H1 (cell line): ENCODE measurements around the gene LMX1B. TPM values are rescaled to one million over a fixed set of nuclear protein-coding genes. Genes with fewer than 3 reads are reported as not detected.

Source experiments
- CTCF ChIA-PET: fragments of 300-600 bp; sonication (Branson Sonifier 250); formaldehyde crosslinking; loops from one replicate; lab custom pipeline; 2021; ENCODE audit not compliant: partially characterized antibody; lab: Charles Lee
- POLR2A ChIA-PET: fragments of 300-600 bp; sonication (Branson Sonifier 250); formaldehyde crosslinking; loops from one replicate; lab custom pipeline; 2021; ENCODE audit warnings: inconsistent platforms; ENCODE audit not compliant: partially characterized antibody; lab: Charles Lee
- DNase-seq, 2 experiments: peaks; one replicate each; pipeline versions ENCODE4 v3.0.0 to v3.0.0-alpha.2; 2010 to 2022; ENCODE audit warnings: low spot score in 2 of 2, low read depth in 1 of 2, mixed read lengths in 1 of 2
- FAIRE-seq: peaks from 2 replicates; lab custom pipeline; 2011; peaks lifted over from hg19 to GRCh38; lab: Jason Lieb, UNC
- H2AFZ ChIP-seq: 2 replicates; pipeline ENCODE4 v1.8.1; 2012; ENCODE audit warnings: low read length, inconsistent platforms
- H2AK5ac ChIP-seq: 2 replicates; pipeline ENCODE4 v1.6.1; 2013; ENCODE audit warnings: low read depth, low read length
- H2BK120ac ChIP-seq: replicated peaks from 2 replicates; pipeline ENCODE3; 2013; ENCODE audit warnings: low read depth, low read length, inconsistent platforms
- H2BK12ac ChIP-seq: 2 replicates; pipeline ENCODE4 v1.6.1; 2013; ENCODE audit warnings: low read depth, low read length
- H2BK15ac ChIP-seq: 2 replicates; pipeline ENCODE4 v1.6.1; 2013; ENCODE audit warnings: low read length
- H2BK20ac ChIP-seq: 2 replicates; pipeline ENCODE4 v1.6.1; 2013; ENCODE audit warnings: low read length
- H2BK5ac ChIP-seq: 2 replicates; pipeline ENCODE4 v1.6.1; 2013; ENCODE audit warnings: low read depth, low read length
- H3K14ac ChIP-seq: 2 replicates; pipeline ENCODE4 v1.6.1; 2013; ENCODE audit warnings: inconsistent platforms; ENCODE audit not compliant: insufficient read length
- H3K18ac ChIP-seq: 2 replicates; pipeline ENCODE4 v1.6.1; 2013; ENCODE audit warnings: low read length; ENCODE audit errors: extremely low read depth
- H3K23ac ChIP-seq: 2 replicates; pipeline ENCODE4 v1.6.1; 2013; ENCODE audit warnings: inconsistent platforms; ENCODE audit not compliant: insufficient read length
- H3K23me2 ChIP-seq: 2 replicates; pipeline ENCODE4 v1.6.1; 2013; ENCODE audit warnings: low read depth, low read length
- H3K27ac ChIP-seq: 2 replicates; pipeline ENCODE4 v1.6.1; 2011; ENCODE audit warnings: low read depth, low read length, inconsistent platforms
- H3K27me3 ChIP-seq, 4 experiments: replicated peaks in 1 of 4; 1 replicate in 1 of 4; 2 replicates in 3 of 4; pipeline versions ENCODE4 v1.6.1 to v1.8.1; 2011 to 2013; ENCODE audit warnings: low read length in 3 of 4, mild to moderate bottlenecking in 3 of 4, inconsistent platforms in 2 of 4, mixed read lengths in 2 of 4, moderate library complexity in 1 of 4; ENCODE audit not compliant: control insufficient read depth in 3 of 4, insufficient read depth in 3 of 4; ENCODE audit errors: extremely low read depth in 1 of 4
- H3K36me3 ChIP-seq, 4 experiments: 2 replicates each; pipeline versions ENCODE4 v1.6.1 to v1.8.1; 2011 to 2013; ENCODE audit warnings: mild to moderate bottlenecking in 4 of 4, low read length in 3 of 4, moderate library complexity in 2 of 4, control low read depth in 1 of 4, inconsistent platforms in 1 of 4; ENCODE audit not compliant: insufficient read depth in 4 of 4, control insufficient read depth in 2 of 4
- H3K4ac ChIP-seq: replicated peaks from 2 replicates; pipeline ENCODE3; 2013; ENCODE audit warnings: low read length, low read depth, mixed read lengths, inconsistent platforms; ENCODE audit not compliant: insufficient read length
- H3K4me1 ChIP-seq, 4 experiments: replicated peaks in 1 of 4; 1 replicate in 1 of 4; 2 replicates in 3 of 4; pipeline versions ENCODE4 v1.6.1 to v1.8.1; 2011 to 2013; ENCODE audit warnings: low read length in 3 of 4, inconsistent platforms in 2 of 4, mixed read lengths in 1 of 4; ENCODE audit not compliant: insufficient read depth in 4 of 4, control insufficient read depth in 3 of 4
- H3K4me2 ChIP-seq, 2 experiments: 2 replicates each; pipeline versions ENCODE4 v1.6.1 to v1.8.1; 2011 to 2013; ENCODE audit warnings: low read depth in 2 of 2, low read length in 2 of 2, control low read depth in 1 of 2, inconsistent platforms in 1 of 2, mild to moderate bottlenecking in 1 of 2; ENCODE audit not compliant: insufficient read depth in 1 of 2
- H3K4me3 ChIP-seq, 4 experiments: fragments of 200-600, 300-600 bp in 1 of 4; sonication (generic), shearing (Covaris generic), sonication (Bioruptor Twin) in 1 of 4; 2 replicates each; pipeline versions ENCODE4 v1.5.1 to v1.8.1; 2011 to 2016; ENCODE audit warnings: low read length in 4 of 4, low read depth in 3 of 4, control low read depth in 2 of 4, inconsistent platforms in 2 of 4, mild to moderate bottlenecking in 2 of 4, mixed read lengths in 1 of 4, moderate library complexity in 1 of 4; ENCODE audit not compliant: insufficient read depth in 2 of 4; ENCODE audit errors: extremely low read depth in 1 of 4
- H3K56ac ChIP-seq: replicated peaks from 2 replicates; pipeline ENCODE3; 2013; ENCODE audit warnings: low read depth, mild to moderate bottlenecking, mixed read lengths, low read length, inconsistent platforms; ENCODE audit not compliant: insufficient read length
- H3K79me1 ChIP-seq: 2 replicates; pipeline ENCODE4 v1.6.1; 2013; ENCODE audit warnings: low read depth, low read length, control low read depth
- H3K79me2 ChIP-seq, 2 experiments: 2 replicates each; pipeline versions ENCODE4 v1.6.1 to v1.8.1; 2012 to 2013; ENCODE audit warnings: low read length in 2 of 2, mild to moderate bottlenecking in 2 of 2, inconsistent platforms in 1 of 2; ENCODE audit not compliant: insufficient read depth in 2 of 2, control insufficient read depth in 1 of 2
- H3K9ac ChIP-seq, 4 experiments: replicated peaks in 1 of 4; 1 replicate in 1 of 4; 2 replicates in 3 of 4; pipeline versions ENCODE4 v1.6.1 to v1.8.1; 2011 to 2013; ENCODE audit warnings: low read depth in 3 of 4, low read length in 3 of 4, control low read depth in 2 of 4, mild to moderate bottlenecking in 2 of 4, moderate library complexity in 2 of 4, inconsistent platforms in 1 of 4; ENCODE audit errors: extremely low read depth in 1 of 4
- H3K9me3 ChIP-seq, 2 experiments: 2 replicates each; pipeline versions ENCODE4 v1.6.1 to v1.8.1; 2012 to 2013; ENCODE audit warnings: mild to moderate bottlenecking in 2 of 2, moderate library complexity in 2 of 2, control low read depth in 1 of 2, inconsistent platforms in 1 of 2, low read depth in 1 of 2, low read length in 1 of 2, mixed read lengths in 1 of 2; ENCODE audit not compliant: insufficient read depth in 2 of 2
- H4K20me1 ChIP-seq, 2 experiments: replicated peaks in 1 of 2; 2 replicates each; pipeline versions ENCODE3 to v1.8.1; 2011 to 2013; ENCODE audit warnings: inconsistent platforms in 2 of 2, low read length in 2 of 2, mild to moderate bottlenecking in 1 of 2; ENCODE audit not compliant: insufficient read depth in 2 of 2, control insufficient read depth in 1 of 2
- H4K5ac ChIP-seq: 2 replicates; pipeline ENCODE4 v1.6.1; 2013; ENCODE audit warnings: low read length, low read depth, mixed read lengths, inconsistent platforms; ENCODE audit not compliant: insufficient read length
- H4K8ac ChIP-seq: 2 replicates; pipeline ENCODE4 v1.8.0; 2013; ENCODE audit warnings: mild to moderate bottlenecking, moderate library complexity, low read length, inconsistent platforms; ENCODE audit not compliant: insufficient read depth; ENCODE audit errors: extremely low read depth
- H4K91ac ChIP-seq: replicated peaks from 2 replicates; pipeline ENCODE3; 2013; ENCODE audit warnings: low read length, mixed read lengths, inconsistent platforms; ENCODE audit not compliant: insufficient read length
- ATF3 ChIP-seq: IDR thresholded peaks from 2 replicates; pipeline ENCODE4 v1.6.1; 2011; ENCODE audit warnings: low read depth, mild to moderate bottlenecking, low read length; ENCODE audit not compliant: insufficient read depth
- CEBPB ChIP-seq: IDR thresholded peaks from 2 replicates; pipeline ENCODE4 v1.6.1; 2012; ENCODE audit warnings: low read depth, low read length
- CTCF ChIP-seq, 3 experiments: IDR thresholded peaks; 1 replicate in 2 of 3; 2 replicates in 1 of 3; pipeline versions ENCODE4 v1.5.1 to v1.6.1; 2011; ENCODE audit warnings: low read length in 3 of 3, mild to moderate bottlenecking in 3 of 3, inconsistent platforms in 2 of 3, low read depth in 1 of 3, moderate library complexity in 1 of 3; ENCODE audit not compliant: insufficient read depth in 1 of 3; ENCODE audit errors: control extremely low read depth in 1 of 3
- KDM4A ChIP-seq: IDR thresholded peaks from one replicate; pipeline ENCODE4 v1.7.1; 2012; ENCODE audit warnings: low read depth, mild to moderate bottlenecking, moderate library complexity, low read length, inconsistent platforms; ENCODE audit not compliant: severe bottlenecking
- NRF1 ChIP-seq: IDR thresholded peaks from 2 replicates; pipeline ENCODE4 v1.6.1; 2011; ENCODE audit warnings: mild to moderate bottlenecking, low read depth, low read length, improper control_type of control experiment
- POU5F1 ChIP-seq: IDR thresholded peaks from 2 replicates; pipeline ENCODE4 v1.6.1; 2011; ENCODE audit warnings: low read depth, mild to moderate bottlenecking, low read length, moderate library complexity
- RFX5 ChIP-seq: IDR thresholded peaks from 2 replicates; pipeline ENCODE4 v1.6.1; 2011; ENCODE audit warnings: low read depth, low read length, improper control_type of control experiment, borderline replicate concordance
- SP1 ChIP-seq: IDR thresholded peaks from 2 replicates; pipeline ENCODE4 v1.6.1; 2011; ENCODE audit warnings: low read depth, low read length
- SP4 ChIP-seq: IDR thresholded peaks from 2 replicates; pipeline ENCODE4 v1.6.1; 2012; ENCODE audit warnings: low read length, inconsistent platforms
- WGBS, 2 experiments: shearing (Covaris generic) in 1 of 2; methylation state at CpG; one replicate each; pipeline versions ENCODE4 v1.1.6 to v1.1.7; 2013 to 2015; ENCODE audit warnings: low lambda C conversion rate in 2 of 2, mixed read lengths in 2 of 2, inconsistent platforms in 1 of 2, low coverage in 1 of 2, missing lambda C conversion rate in 1 of 2; ENCODE audit not compliant: insufficient replicate concordance in 2 of 2, insufficient coverage in 1 of 2, insufficient read length in 1 of 2; ENCODE audit errors: extremely low coverage in 1 of 2, missing lambda C conversion rate in 1 of 2; 5-methylcytosine and 5-hydroxymethylcytosine counted together
- polyA plus RNA-seq, 7 experiments: library from polyadenylated mRNA; depleted of rRNA in 3 of 7; stranded (reverse) in 5 of 7; unstranded in 2 of 7; fragments of >200 nt in 5 of 7; fragments of 200-250 nt in 2 of 7; gene quantifications; 1 replicate in 5 of 7; 2 replicates in 1 of 7; 4 replicates in 1 of 7; pipeline versions ENCODE4 v1.2.1 to v1.2.3, GENCODE V29; 2011 to 2013; ENCODE audit warnings: missing spikeins in 2 of 7, mixed read lengths in 2 of 7
- total RNA-seq: library from RNA; stranded (reverse); fragmentation: NEBNext Ultra II Directional; extraction: Animal tissue kit (Norgen Biotek cat#: 25700); gene quantifications from 2 replicates; pipeline ENCODE4 v1.2.1, GENCODE V29; 2021

Gene LMX1B
- total and polyA plus RNA-seq, 2 of the 8 experiments (the other 6 are each of a cell fraction or from before 2014, with no cell fraction given) = 0.09 to 0.37 TPM

DNA sequence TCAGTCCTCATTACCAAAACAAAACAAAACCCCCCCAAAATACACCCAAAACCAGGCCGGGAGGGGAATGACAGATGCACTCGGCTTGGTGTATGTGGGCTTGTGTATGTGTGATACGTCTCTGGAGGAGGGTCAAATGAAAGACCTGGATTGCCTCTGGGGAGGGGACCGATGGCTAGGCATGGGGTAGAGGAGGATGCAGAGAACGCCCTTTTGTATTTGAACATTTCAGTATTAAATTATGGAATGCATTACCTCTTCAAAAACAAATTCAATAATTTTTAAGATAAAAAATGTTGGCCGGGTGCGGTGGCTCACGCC is 61.4 kb downstream of the LMX1B start:
- POLR2A ChIA-PET = interaction anchor here (2.2 to 4.6 kb wide), 2 partner anchors 9 to 12 kb away, joined by 5 to 26 read pairs; no protein-coding TSS in a partner anchor
- H3K14ac ChIP-seq = no peak overlapping the region
- H3K18ac ChIP-seq = peak overlapping the region; percentile 85; the same call in 1 of the 2 replicates
- no peaks in the 10 kb centered on the region for H3K36me3 ChIP-seq
- no peaks in the 10 kb centered on the region for H4K20me1 ChIP-seq
- H4K91ac ChIP-seq = no peak overlapping the region
- H3K4ac ChIP-seq = no peak overlapping the region
- peak overlapping the region; percentile 40; the same call in 1 of the 2 replicates for H2BK20ac ChIP-seq
- H3K9me3 ChIP-seq = no peaks in the 10 kb centered on the region
- no peak overlapping the region for H2BK15ac ChIP-seq
- TF ChIP-seq ATF3 (no peak), RFX5 (no peak), CEBPB (no peak), KDM4A (no peak), CTCF (IDR thresholded peaks at IDR 0.05; ENCODE audit: control extremely low read depth in 1 of 3, insufficient read depth in 1 of 3, low read depth in 1 of 3, low read length in 3 of 3) (no peak), SP1 (peak; percentile 88), NRF1 (no peak), POU5F1 (no peak), SP4 (no peak)
- peaks cover 0 to 35% (median 21%) of the 10 kb centered on the region in 4 experiments; a peak in 6 of 7 replicates for H3K27me3 ChIP-seq
- H3K23ac ChIP-seq = no peak overlapping the region
- H3K4me3 ChIP-seq = peak overlapping the region in 3 of 4 experiments; percentile 0 to 23 (median 11); a peak in 2 of 8 replicates
- H3K23me2 ChIP-seq = peaks cover 15% of the 10 kb centered on the region
- no peaks in the 10 kb centered on the region for H3K79me1 ChIP-seq
- no peak overlapping the region for H4K8ac ChIP-seq
- no peak overlapping the region for H2AK5ac ChIP-seq
- peaks cover 22 to 65% (median 53%) of the 10 kb centered on the region in 4 experiments for H3K4me1 ChIP-seq
- FAIRE-seq = no peak
- H3K27ac ChIP-seq = no peak overlapping the region
- H3K79me2 ChIP-seq = no peaks in the 10 kb centered on the region
- peak overlapping the region; percentile 43 to 48 for H3K4me2 ChIP-seq
- H2BK120ac ChIP-seq = peak overlapping the region; percentile 88
- no peak overlapping the region for H3K56ac ChIP-seq
- H2BK5ac ChIP-seq = no peak overlapping the region
- H3K9ac ChIP-seq = no peak overlapping the region
- DNase-seq = no peak
- H2BK12ac ChIP-seq = 0 out of 2 replicates have a peak overlapping the region, but pooled peaks have one; percentile 10
- WGBS, 2 experiments = 36% methylated on average over 8 of the region's 8 CpGs; no CpG with 5 or more reads in 1 of the 2 experiments
- CTCF ChIA-PET = interaction anchor here (4.5 to 23.0 kb wide), 4 partner anchors 13 to 39 kb away, joined by 29 to 323 read pairs (median 51); no protein-coding TSS in a partner anchor
- H4K5ac ChIP-seq = no peak overlapping the region
- H2AFZ ChIP-seq = no peak overlapping the region
